ENCODE results near the gene ARHGAP44. TPM values are rescaled to one million over a fixed set of nuclear protein-coding genes. Genes with fewer than 3 reads are reported as not detected.

The ARHGAP44 gene
- total and polyA plus RNA-seq, 2 donors (not counting 3 experiments of a cell fraction or from before 2014, with no cell fraction given), result 0.11 to 0.42 TPM

GRCh38 chr17:12922120-12922519, 132.8 kb downstream of the ARHGAP44 start:
- no peaks in the 10 kb centered on the region for H3K79me2 ChIP-seq (ENCODE audit: control insufficient read depth, insufficient read depth, low read length)
- dilution Hi-C loops (cut with MboI; ENCODE audit: extremely low pct_ligation_motif_present, low sequenced_read_pairs), result no loop called here
- intact Hi-C loops (cut with micrococcal nuclease), result no loop called here
- DNase-seq (ENCODE audit: low read depth, low spot score), result no peak
- no peaks in the 10 kb centered on the region for H3K4me1 ChIP-seq (ENCODE audit: control insufficient read depth, extremely low read depth, insufficient read depth, low read length)
- H3K4me3 ChIP-seq (replicated peaks in 1 of 3; ENCODE audit: insufficient read depth in 1 of 3, low read depth in 1 of 3, low read length in 3 of 3), result no peak overlapping the region
- no peaks in the 10 kb centered on the region for H3K9me1 ChIP-seq (replicated peaks; ENCODE audit: control insufficient read depth, extremely low read depth, insufficient read depth, low read length)
- POLR2A ChIA-PET, result no interaction called here
- no peak overlapping the region for H3K4me2 ChIP-seq (ENCODE audit: insufficient read depth, low read length)
- no peaks in the 10 kb centered on the region for H4K20me1 ChIP-seq (replicated peaks; ENCODE audit: control insufficient read depth, extremely low read depth, insufficient read depth, low read length)
- no peak overlapping the region for H3K9ac ChIP-seq (replicated peaks; ENCODE audit: extremely low read depth, insufficient read depth, low read length)
- H3K36me3 ChIP-seq (ENCODE audit: control insufficient read depth in 2 of 2, extremely low read depth in 1 of 2, insufficient read depth in 2 of 2, low read length in 2 of 2), result no peaks in the 10 kb centered on the region
- BruUV-seq (replicated peaks), result no TSS peak
- no peaks in the 10 kb centered on the region for H3K27me3 ChIP-seq (ENCODE audit: control insufficient read depth in 2 of 2, insufficient read depth in 2 of 2, low read length in 2 of 2)
- no peak overlapping the region for H2AFZ ChIP-seq (ENCODE audit: low read depth, low read length)
- no peak for TF ChIP-seq MAX (IDR thresholded peaks at IDR 0.05; ENCODE audit: insufficient read depth, insufficient read length)
- TF ChIP-seq FOS (IDR thresholded peaks at IDR 0.05; ENCODE audit: borderline replicate concordance, insufficient read depth, low read length), result no peak
- no peak for TF ChIP-seq POLR2AphosphoS5 (IDR thresholded peaks at IDR 0.05; ENCODE audit: insufficient read depth, low read depth, low read length)
- no peak for TF ChIP-seq MYC (IDR thresholded peaks at IDR 0.05; ENCODE audit: low read depth, low read length)
- TF ChIP-seq, protein P1, sequence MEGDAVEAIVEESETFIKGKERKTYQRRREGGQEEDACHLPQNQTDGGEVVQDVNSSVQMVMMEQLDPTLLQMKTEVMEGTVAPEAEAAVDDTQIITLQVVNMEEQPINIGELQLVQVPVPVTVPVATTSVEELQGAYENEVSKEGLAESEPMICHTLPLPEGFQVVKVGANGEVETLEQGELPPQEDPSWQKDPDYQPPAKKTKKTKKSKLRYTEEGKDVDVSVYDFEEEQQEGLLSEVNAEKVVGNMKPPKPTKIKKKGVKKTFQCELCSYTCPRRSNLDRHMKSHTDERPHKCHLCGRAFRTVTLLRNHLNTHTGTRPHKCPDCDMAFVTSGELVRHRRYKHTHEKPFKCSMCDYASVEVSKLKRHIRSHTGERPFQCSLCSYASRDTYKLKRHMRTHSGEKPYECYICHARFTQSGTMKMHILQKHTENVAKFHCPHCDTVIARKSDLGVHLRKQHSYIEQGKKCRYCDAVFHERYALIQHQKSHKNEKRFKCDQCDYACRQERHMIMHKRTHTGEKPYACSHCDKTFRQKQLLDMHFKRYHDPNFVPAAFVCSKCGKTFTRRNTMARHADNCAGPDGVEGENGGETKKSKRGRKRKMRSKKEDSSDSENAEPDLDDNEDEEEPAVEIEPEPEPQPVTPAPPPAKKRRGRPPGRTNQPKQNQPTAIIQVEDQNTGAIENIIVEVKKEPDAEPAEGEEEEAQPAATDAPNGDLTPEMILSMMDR (IDR thresholded peaks at IDR 0.05; ENCODE audit: extremely low read depth in 1 of 2, insufficient read depth in 1 of 2, low read depth in 1 of 2, low read length in 2 of 2), result no peak
- no peak for TF ChIP-seq POLR2A (IDR thresholded peaks at IDR 0.05; ENCODE audit: low read depth, low read length)
- no peak for TF ChIP-seq GATA2 (IDR thresholded peaks at IDR 0.05; ENCODE audit: insufficient read depth, insufficient read length, low read depth, low read length)
- no peak for TF ChIP-seq JUN (IDR thresholded peaks at IDR 0.05; ENCODE audit: borderline replicate concordance, insufficient read depth, insufficient read length, low read depth)
- TF ChIP-seq EZH2 (IDR thresholded peaks at IDR 0.05; ENCODE audit: borderline replicate concordance, low read depth, low read length, severe bottlenecking), result no peak
- CTCF ChIA-PET, result no interaction called here
- FAIRE-seq, result no peak
- no peak overlapping the region for H3K27ac ChIP-seq (ENCODE audit: insufficient read depth, low read depth, low read length)
- H3K9me3 ChIP-seq (replicated peaks; ENCODE audit: control insufficient read depth, insufficient read depth, low read length), result no peaks in the 10 kb centered on the region

Measured in endothelial cell of umbilical vein (primary cell).